CD4-positive, alpha-beta T cell (primary cell): ENCODE data around the gene FBXO4. TPM values are rescaled to one million over a fixed set of nuclear protein-coding genes. Genes with fewer than 3 reads are reported as not detected.

ENCODE experiments used
- ATAC-seq: fragments of 200-7000 bp; cut with Tn5 transposase; one replicate; pipeline ENCODE4 v1.10.0; 2022; ENCODE audit warnings: mild to moderate bottlenecking; ENCODE audit not compliant: poor library complexity
- CTCF ChIA-PET: fragments of 350-600 bp; sonication (Branson Sonifier 250); formaldehyde crosslinking; loops from one replicate; lab custom pipeline; 2021; ENCODE audit warnings: antibody characterized with exemption, inconsistent platforms; lab: Charles Lee
- POLR2A ChIA-PET: fragments of 350-600 bp; sonication (Branson Sonifier 250); formaldehyde crosslinking; loops from one replicate; lab custom pipeline; 2021; ENCODE audit warnings: antibody characterized with exemption, inconsistent platforms; lab: Charles Lee
- DNase-seq, 14 experiments: peaks; one replicate each; pipeline ENCODE4 v3.0.0-alpha.2; 2013 to 2020; ENCODE audit warnings: mixed read lengths in 2 of 14
- H3K27ac ChIP-seq, 2 donors: one replicate each; pipeline versions ENCODE4 v1.5.1 to v1.7.0; 2013; ENCODE audit warnings: low read length in 2 of 2, low read depth in 1 of 2, mild to moderate bottlenecking in 1 of 2
- H3K27me3 ChIP-seq, 2 experiments: 1 replicate in 1 of 2; 2 replicates in 1 of 2; pipeline versions ENCODE4 v1.6.1 to v1.7.0; 2013; ENCODE audit warnings: low read length in 2 of 2, control low read depth in 1 of 2, mild to moderate bottlenecking in 1 of 2, moderate library complexity in 1 of 2; ENCODE audit not compliant: insufficient read depth in 2 of 2, control insufficient read depth in 1 of 2
- H3K36me3 ChIP-seq: one replicate; pipeline ENCODE4 v1.6.1; 2013; ENCODE audit warnings: low read length, control low read depth; ENCODE audit not compliant: insufficient read depth
- H3K4me1 ChIP-seq: one replicate; pipeline ENCODE4 v1.6.1; 2013; ENCODE audit warnings: low read length, control low read depth; ENCODE audit not compliant: insufficient read depth
- H3K4me3 ChIP-seq: one replicate; pipeline ENCODE4 v1.5.1; 2013; ENCODE audit warnings: mild to moderate bottlenecking, low read length, moderate library complexity
- H3K9me3 ChIP-seq, 2 experiments: 1 replicate in 1 of 2; 2 replicates in 1 of 2; pipeline versions ENCODE4 v1.6.1 to v1.7.0; 2013; ENCODE audit warnings: low read length in 2 of 2, mild to moderate bottlenecking in 2 of 2, control low read depth in 1 of 2, moderate library complexity in 1 of 2; ENCODE audit not compliant: control insufficient read depth in 1 of 2, insufficient read depth in 1 of 2
- H3K27ac Mint-ChIP-seq: one replicate; pipeline ENCODE4 v1.8.0; 2020; ENCODE audit warnings: mixed read lengths
- H3K27me3 Mint-ChIP-seq: one replicate; pipeline ENCODE4 v1.8.0; 2021; ENCODE audit warnings: mixed read lengths
- H3K36me3 Mint-ChIP-seq: one replicate; pipeline ENCODE4 v1.8.0; 2021; ENCODE audit warnings: low read depth, mixed read lengths
- H3K4me1 Mint-ChIP-seq: one replicate; pipeline ENCODE4 v1.8.0; 2021; ENCODE audit warnings: low read depth, mixed read lengths
- H3K4me3 Mint-ChIP-seq: one replicate; pipeline ENCODE4 v1.8.0; 2020; ENCODE audit warnings: mild to moderate bottlenecking, mixed read lengths
- H3K9me3 Mint-ChIP-seq: one replicate; pipeline ENCODE4 v1.8.0; 2020; ENCODE audit warnings: mixed read lengths
- CTCF ChIP-seq: fragments of 200-600 bp; IDR thresholded peaks from one replicate; pipeline ENCODE4 v1.8.0; 2022; ENCODE audit warnings: antibody characterized with exemption, mild to moderate bottlenecking
- intact Hi-C, 2 experiments: fragments of 100-400 bp; cut with DNase I in 1 of 2; cut with micrococcal nuclease in 1 of 2; formaldehyde crosslinking; loops; one replicate each; pipeline versions ENCODE4 v1.15.1 to v1.9.0; 2023 to 2025; cut with DNase I, micrococcal nuclease
- total RNA-seq, 174 experiments: library from RNA in 2 of 174; stranded (reverse) in 2 of 174; gene quantifications; one replicate each; pipeline ENCODE4 v1.2.3 and lab custom pipeline; 2021 to 2026

Gene FBXO4
- total RNA-seq, 2 experiments from 2014 or later, result 7.0 to 8.1 TPM

- H3K27me3 ChIP-seq, result peaks cover 0 to 12% of the 10 kb centered on the region in 2 experiments
- H3K4me3 ChIP-seq, result no peak overlapping the region
- DNase-seq (no peak), ATAC-seq (no peak)
- no peaks in the 10 kb centered on the region for H3K9me3 ChIP-seq
- no peaks in the 10 kb centered on the region for H3K36me3 ChIP-seq
- H3K4me1 ChIP-seq, result no peaks in the 10 kb centered on the region
- Mint-ChIP-seq H3K27ac (no peak overlapping the region), H3K4me1 (no peaks in the 10 kb centered on the region), H3K4me3 (no peak overlapping the region), H3K36me3 (no peaks in the 10 kb centered on the region), H3K27me3 (peaks cover 37% of the 10 kb centered on the region), H3K9me3 (peaks cover 2% of the 10 kb centered on the region)
- no peak for TF ChIP-seq CTCF
- no peak overlapping the region for H3K27ac ChIP-seq
- ChIA-PET POLR2A (no interaction called here), CTCF (no interaction called here)
- intact Hi-C loops, result no loop called here
Measured at GRCh38 chr5:41985945-41986695, 61.0 kb downstream of the FBXO4 start.

Other genes with a start within 250 kb of the FBXO4 start
- gene OXCT1, start 54.9 kb upstream of the FBXO4 start, total RNA-seq, result 10 to 100 TPM; 14.7 to 15.3 TPM
- gene RIMOC1, start 20.9 kb upstream of the FBXO4 start, total RNA-seq, result 10 to 100 TPM in 1 of 2 experiments, 1 to 10 TPM in 1; 9.3 to 10.3 TPM